Brain microvascular endothelial cell (primary cell): Measurements from ENCODE around the gene CRTC3.

Source experiments
- DNase-seq: peaks from one replicate; pipeline ENCODE4 v3.0.0-alpha.2; 2020
- H3K27ac ChIP-seq: fragments of 250-450 bp; sonication (Bioruptor Pico); 2 replicates; pipeline ENCODE4 v1.5.1; 2020; ENCODE audit warnings: mild to moderate bottlenecking, moderate library complexity
- H3K27me3 ChIP-seq: fragments of 250-450 bp; sonication (Bioruptor Pico); replicated peaks from 2 replicates; pipeline ENCODE4 v1.5.1; 2020; ENCODE audit warnings: mild to moderate bottlenecking
- H3K36me3 ChIP-seq: fragments of 250-450 bp; sonication (Bioruptor Pico); replicated peaks from 2 replicates; pipeline ENCODE4 v1.5.1; 2020; ENCODE audit warnings: mild to moderate bottlenecking
- H3K4me3 ChIP-seq: 2 replicates; pipeline ENCODE4 v1.5.1; 2011; ENCODE audit warnings: low read depth, mild to moderate bottlenecking, control low read depth, low read length, moderate library complexity
- CTCF ChIP-seq: IDR thresholded peaks from 2 replicates; pipeline ENCODE4 v1.5.1; 2011; ENCODE audit warnings: low read depth, mild to moderate bottlenecking, moderate library complexity, low read length, control low read depth, inconsistent platforms; ENCODE audit errors: missing control alignments
- in situ Hi-C: cut with HindIII; loops from 2 replicates; pipeline ENCODE4 v1.10.0; 2017; ENCODE audit warnings: low sequenced_read_pairs, low pct_ligation_motif_present

The CRTC3 gene

DNA sequence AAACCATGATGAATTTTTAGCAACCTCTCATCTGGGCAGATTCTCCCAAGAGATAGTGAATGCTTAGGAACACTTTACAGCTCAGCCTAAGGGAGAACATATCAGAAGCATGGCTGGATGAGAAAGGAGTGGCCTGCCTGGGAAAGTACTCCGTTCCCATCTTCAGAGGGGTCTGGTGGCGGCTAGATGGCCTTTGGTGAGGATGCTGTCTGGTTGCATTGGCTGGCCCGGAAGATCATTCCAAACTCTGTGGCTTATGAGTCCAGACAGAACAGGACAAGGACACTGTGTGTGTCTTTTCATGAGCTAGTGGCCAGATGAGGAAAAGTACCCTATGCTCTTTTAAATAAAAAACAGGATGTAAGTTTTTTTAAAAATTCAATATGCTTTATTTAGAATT lies 51.2 kb downstream of the CRTC3 start:
- no peak for TF ChIP-seq CTCF
- no peak for DNase-seq
- in situ Hi-C loops, result no loop called here
- H3K4me3 ChIP-seq, result no peak overlapping the region
- H3K36me3 ChIP-seq, result no peaks in the 10 kb centered on the region
- H3K27ac ChIP-seq, result no peak overlapping the region
- H3K27me3 ChIP-seq, result no peaks in the 10 kb centered on the region

- DNase-seq, result no peak
These were observed 52.1 kb downstream of the CRTC3 start for GRCh38 chr15:90581771-90582352.

DNA sequence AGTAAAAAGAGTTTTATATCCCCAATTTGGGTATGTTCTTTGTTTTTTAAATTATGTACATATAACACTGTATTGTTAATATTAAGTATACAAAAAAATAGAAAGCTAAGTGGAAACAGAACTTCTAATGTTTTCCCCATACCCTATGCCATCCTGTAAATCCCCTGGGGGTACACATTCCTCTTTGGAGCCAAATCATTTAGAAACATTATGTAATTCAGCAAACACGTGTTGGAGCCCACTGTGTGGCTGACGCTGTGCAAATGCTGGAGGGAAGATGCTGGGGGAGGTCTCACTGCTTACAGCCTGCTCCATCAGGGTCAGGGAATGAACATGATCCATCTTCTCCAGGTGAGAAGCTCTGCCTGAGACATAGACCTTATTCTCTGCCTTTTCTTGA lies 52.8 kb downstream of the CRTC3 start:
- Histone ChIP-seq H3K4me3 (no peak overlapping the region), H3K27ac (no peak overlapping the region), H3K36me3 (no peaks in the 10 kb centered on the region), H3K27me3 (no peaks in the 10 kb centered on the region)
- DNase-seq, result no peak
- in situ Hi-C loops, result no loop called here
- TF ChIP-seq CTCF, result no peak

More at GRCh38 chr15:90581771-90582352, 52.1 kb downstream of the CRTC3 start:
- TF ChIP-seq CTCF, result no peak
- Histone ChIP-seq H3K36me3 (no peaks in the 10 kb centered on the region), H3K4me3 (no peak overlapping the region), H3K27ac (no peak overlapping the region), H3K27me3 (no peaks in the 10 kb centered on the region)
- in situ Hi-C loops, result no loop called here

DNA sequence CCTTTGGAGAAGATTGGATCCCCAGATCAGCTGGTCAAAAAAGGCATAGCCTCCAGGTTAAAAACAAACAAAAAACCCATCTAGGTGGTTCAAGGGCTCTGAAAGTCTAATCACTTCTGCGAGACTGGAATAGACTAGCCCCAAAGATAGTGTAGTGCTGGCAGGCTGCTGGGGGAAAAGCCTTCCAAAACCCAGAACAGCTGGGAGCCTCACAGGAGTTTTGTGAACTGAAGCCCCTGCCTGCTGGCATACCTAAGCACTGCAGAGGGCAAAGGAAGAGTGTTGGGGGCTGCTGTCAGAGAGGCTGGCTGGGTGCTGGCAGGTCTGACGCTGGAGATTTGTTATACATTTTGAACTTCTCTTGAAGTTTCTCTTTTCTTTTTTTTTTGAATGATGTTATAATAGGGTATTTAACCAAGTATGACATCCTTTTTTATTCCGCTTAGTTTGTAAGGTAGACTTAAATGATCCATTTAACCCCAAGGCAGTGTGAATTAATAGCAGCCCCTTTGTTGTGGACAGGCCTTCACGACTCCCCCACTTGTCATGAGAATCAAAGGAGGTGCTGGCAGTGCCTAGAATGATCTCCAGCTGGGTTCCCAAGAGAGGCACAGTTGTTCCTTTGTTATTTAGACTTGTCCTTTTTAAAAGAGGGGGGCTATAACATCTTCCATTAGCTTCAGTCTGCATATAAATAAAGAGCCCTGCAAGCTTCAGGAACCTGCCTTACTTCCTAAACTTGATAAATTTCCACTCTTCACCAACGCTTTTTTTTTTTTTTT lies 53.9 kb downstream of the CRTC3 start:
- no peak overlapping the region for H3K27ac ChIP-seq

GRCh38 chr15:90584841-90585240 lies 55.1 kb downstream of the CRTC3 start:
- no peak for TF ChIP-seq CTCF
- H3K4me3 ChIP-seq, result no peak overlapping the region
- H3K36me3 ChIP-seq, result no peaks in the 10 kb centered on the region
- H3K27me3 ChIP-seq, result no peaks in the 10 kb centered on the region
- in situ Hi-C loops, result no loop called here
- no peak overlapping the region for H3K27ac ChIP-seq
- no peak for DNase-seq

More for the DNA sequence above, 53.9 kb downstream of the CRTC3 start:
- in situ Hi-C loops, result no loop called here
- no peaks in the 10 kb centered on the region for H3K27me3 ChIP-seq
- TF ChIP-seq CTCF, result no peak
- no peak overlapping the region for H3K4me3 ChIP-seq
- DNase-seq, result no peak
- no peaks in the 10 kb centered on the region for H3K36me3 ChIP-seq
